Dermis microvascular lymphatic vessel endothelial cell (primary cell): Measurements from ENCODE around the gene NDP. TPM values are rescaled to one million over a fixed set of nuclear protein-coding genes. Genes with fewer than 3 reads are reported as not detected.
"Not testable (repeated sequence)": the region's sequence is repeated elsewhere in the genome, so short reads cannot be mapped to it uniquely, and the experiment has no call there.

Experiments used
- DNase-seq, 2 donors: peaks; one replicate each; pipeline versions ENCODE4 v3.0.0 to v3.0.0-alpha.2; 2010; ENCODE audit warnings: low read depth in 2 of 2
- total RNA-seq: library from RNA; depleted of rRNA; stranded (reverse); fragments of >200 nt; gene quantifications from 2 replicates; pipeline ENCODE4 v1.2.1, GENCODE V29; 2014

The NDP gene
- total RNA-seq, 1 donor from 2014 or later = under 0.01 TPM

- DNase-seq = peak in 1 of 2 donors; percentile 16
These were observed 926 bp downstream of the NDP start for GRCh38 chrX:43971966-43972961.

GRCh38 chrX:43970528-43970927, 2.7 kb downstream of the NDP start:
- no peak for DNase-seq

- peak in 1 of 2 donors; percentile 18 for DNase-seq
These were observed 3.4 kb downstream of the NDP start for GRCh38 chrX:43969504-43970501.

- DNase-seq = no peak
These were observed 4.8 kb downstream of the NDP start for GRCh38 chrX:43968359-43968781.

- DNase-seq = no peak
These were observed 8.3 kb downstream of the NDP start for GRCh38 chrX:43964936-43965335.

GRCh38 chrX:43963726-43964125, 9.5 kb downstream of the NDP start:
- no peak for DNase-seq

GRCh38 chrX:43962636-43963035, 10.6 kb downstream of the NDP start:
- no peak for DNase-seq

- no peak for DNase-seq
These were observed 11.5 kb downstream of the NDP start for GRCh38 chrX:43961699-43962098.

GRCh38 chrX:43958529-43958928, 14.7 kb downstream of the NDP start:
- DNase-seq = peak; percentile 77 to 80

GRCh38 chrX:43956034-43956433, 17.2 kb downstream of the NDP start:
- no peak for DNase-seq

- DNase-seq = no peak
These were observed 20.0 kb downstream of the NDP start for GRCh38 chrX:43953218-43953617.

- DNase-seq = peak in 1 of 2 donors; percentile 18
These were observed 23.5 kb downstream of the NDP start for GRCh38 chrX:43949669-43950068.

- peak in 1 of 2 donors; percentile 63 for DNase-seq
These were observed 32.2 kb downstream of the NDP start for GRCh38 chrX:43940816-43941474.

- DNase-seq = peak in 1 of 2 donors; percentile 1
These were observed 33.8 kb downstream of the NDP start for GRCh38 chrX:43939187-43939926.

GRCh38 chrX:43922032-43922431, 51.2 kb downstream of the NDP start:
- DNase-seq = not testable (repeated sequence)

- DNase-seq = not testable (repeated sequence)
These were observed 62.4 kb downstream of the NDP start for GRCh38 chrX:43910772-43911171.

GRCh38 chrX:43910012-43910411, 63.2 kb downstream of the NDP start:
- no peak for DNase-seq

- no peak for DNase-seq
These were observed 64.0 kb downstream of the NDP start for GRCh38 chrX:43909141-43909540.

- no peak for DNase-seq
These were observed 73.0 kb downstream of the NDP start for GRCh38 chrX:43899878-43900815.
